Mesendoderm (in vitro differentiated cells): ENCODE results near the gene MYBPC2.

ENCODE experiments used
- DNase-seq: peaks from one replicate; pipeline ENCODE4 v3.0.0; 2013
- H2AK5ac ChIP-seq: 2 replicates; pipeline ENCODE4 v1.6.1; 2013; ENCODE audit warnings: low read length, inconsistent platforms
- H2BK120ac ChIP-seq: 2 replicates; pipeline ENCODE4 v1.6.1; 2013; ENCODE audit warnings: low read depth, mild to moderate bottlenecking, low read length, moderate library complexity, mixed read lengths
- H2BK15ac ChIP-seq: replicated peaks from 2 replicates; pipeline ENCODE4 v1.6.1; 2013; ENCODE audit warnings: low read depth, mild to moderate bottlenecking, moderate library complexity
- H2BK5ac ChIP-seq: 2 replicates; pipeline ENCODE4 v1.6.1; 2013; ENCODE audit warnings: low read length, inconsistent platforms
- H3K18ac ChIP-seq: 2 replicates; pipeline ENCODE4 v1.6.1; 2013; ENCODE audit warnings: mild to moderate bottlenecking, low read length, mixed read lengths
- H3K23ac ChIP-seq: one replicate; pipeline ENCODE4 v1.6.1; 2013; ENCODE audit warnings: low read length
- H3K27ac ChIP-seq: 2 replicates; pipeline ENCODE4 v1.5.1; 2013; ENCODE audit warnings: low read depth, mild to moderate bottlenecking, inconsistent platforms, low read length, moderate library complexity
- H3K27me3 ChIP-seq: 2 replicates; pipeline ENCODE4 v1.6.1; 2013; ENCODE audit warnings: low read length, control low read depth, mild to moderate bottlenecking, inconsistent platforms; ENCODE audit not compliant: insufficient read depth, poor library complexity
- H3K36me3 ChIP-seq: 2 replicates; pipeline ENCODE4 v1.6.1; 2013; ENCODE audit warnings: low read length, inconsistent platforms; ENCODE audit not compliant: control insufficient read depth, insufficient read depth
- H3K4ac ChIP-seq: one replicate; pipeline ENCODE4 v1.6.1; 2013; ENCODE audit warnings: low read depth, mild to moderate bottlenecking, low read length, moderate library complexity
- H3K4me1 ChIP-seq: 2 replicates; pipeline ENCODE4 v1.6.1; 2013; ENCODE audit warnings: low read depth, low read length, inconsistent platforms; ENCODE audit not compliant: control insufficient read depth
- H3K4me2 ChIP-seq: 2 replicates; pipeline ENCODE4 v1.6.1; 2013; ENCODE audit warnings: low read length
- H3K4me3 ChIP-seq: 2 replicates; pipeline ENCODE4 v1.5.1; 2013; ENCODE audit warnings: mild to moderate bottlenecking, low read length
- H3K56ac ChIP-seq: one replicate; pipeline ENCODE4 v1.6.1; 2013; ENCODE audit warnings: low read length
- H3K79me1 ChIP-seq: 2 replicates; pipeline ENCODE4 v1.6.1; 2013; ENCODE audit warnings: low read length, inconsistent platforms
- H3K79me2 ChIP-seq: 2 replicates; pipeline ENCODE4 v1.6.1; 2013; ENCODE audit warnings: mild to moderate bottlenecking, low read length; ENCODE audit not compliant: control insufficient read depth, insufficient read depth
- H3K9ac ChIP-seq: 2 replicates; pipeline ENCODE4 v1.6.1; 2013; ENCODE audit warnings: low read length, inconsistent platforms
- H4K5ac ChIP-seq: one replicate; pipeline ENCODE4 v1.6.1; 2013; ENCODE audit warnings: low read length
- H4K8ac ChIP-seq: one replicate; pipeline ENCODE4 v1.6.1; 2013; ENCODE audit warnings: low read depth, mild to moderate bottlenecking, control low read depth, low read length, moderate library complexity
- WGBS: extraction: QIAGEN DNeasy Blood & Tissue Kit; methylation state at CpG from one replicate; pipeline ENCODE4 v1.1.7; 2013; ENCODE audit warnings: low lambda C conversion rate, missing lambda C conversion rate; ENCODE audit not compliant: insufficient coverage; ENCODE audit errors: extremely low coverage; 5-methylcytosine and 5-hydroxymethylcytosine counted together

The MYBPC2 gene

GRCh38 chr19:50447750-50448149 lies 15.1 kb downstream of the MYBPC2 start:
- Histone ChIP-seq H3K27me3 (no peaks in the 10 kb centered on the region), H2BK120ac (no peak overlapping the region), H3K4ac (no peak overlapping the region), H3K79me2 (no peaks in the 10 kb centered on the region), H4K8ac (no peak overlapping the region), H3K18ac (no peak overlapping the region), H3K36me3 (no peaks in the 10 kb centered on the region), H3K23ac (no peak overlapping the region), H4K5ac (no peak overlapping the region), H3K27ac (no peak overlapping the region), H3K4me3 (no peak overlapping the region), H3K4me1 (no peaks in the 10 kb centered on the region), H3K9ac (no peak overlapping the region), H3K4me2 (no peak overlapping the region), H2BK5ac (no peak overlapping the region), H2AK5ac (no peak overlapping the region), H3K79me1 (no peaks in the 10 kb centered on the region), H2BK15ac (no peak overlapping the region), H3K56ac (no peak overlapping the region)
- no peak for DNase-seq
- WGBS = no CpG with 5 or more reads among the region's 10 CpGs

- H3K4ac ChIP-seq = no peak overlapping the region
- H3K56ac ChIP-seq = no peak overlapping the region
- H4K8ac ChIP-seq = no peak overlapping the region
- H4K5ac ChIP-seq = no peak overlapping the region
- no peak overlapping the region for H3K27ac ChIP-seq
- H3K4me1 ChIP-seq = no peaks in the 10 kb centered on the region
- no peaks in the 10 kb centered on the region for H3K27me3 ChIP-seq
- no peak overlapping the region for H3K9ac ChIP-seq
- no peak overlapping the region for H2BK5ac ChIP-seq
- no peak overlapping the region for H3K18ac ChIP-seq
- no peak overlapping the region for H3K4me3 ChIP-seq
- no peak for DNase-seq
- H2BK15ac ChIP-seq = no peak overlapping the region
- no peak overlapping the region for H3K4me2 ChIP-seq
- H3K79me1 ChIP-seq = no peaks in the 10 kb centered on the region
- H3K79me2 ChIP-seq = no peaks in the 10 kb centered on the region
- no peak overlapping the region for H2BK120ac ChIP-seq
- H3K36me3 ChIP-seq = no peaks in the 10 kb centered on the region
- no peak overlapping the region for H3K23ac ChIP-seq
- no peak overlapping the region for H2AK5ac ChIP-seq
- WGBS = no CpG with 5 or more reads among the region's 14 CpGs
Observed at GRCh38 chr19:50449236-50449899, 16.7 kb downstream of the MYBPC2 start.

- Histone ChIP-seq H3K23ac (no peak overlapping the region), H3K4ac (no peak overlapping the region), H3K79me2 (no peaks in the 10 kb centered on the region), H4K8ac (no peak overlapping the region), H3K4me1 (no peaks in the 10 kb centered on the region), H3K4me2 (no peak overlapping the region), H2BK120ac (no peak overlapping the region), H3K56ac (no peak overlapping the region), H3K4me3 (no peak overlapping the region), H3K27ac (no peak overlapping the region), H3K79me1 (no peaks in the 10 kb centered on the region), H3K9ac (no peak overlapping the region), H2BK5ac (no peak overlapping the region), H2AK5ac (no peak overlapping the region), H3K36me3 (no peaks in the 10 kb centered on the region), H2BK15ac (no peak overlapping the region), H3K18ac (no peak overlapping the region), H3K27me3 (no peaks in the 10 kb centered on the region), H4K5ac (no peak overlapping the region)
- WGBS = no CpG with 5 or more reads among the region's 30 CpGs
- DNase-seq = no peak
Observed at GRCh38 chr19:50450369-50451222, 17.9 kb downstream of the MYBPC2 start.

DNA sequence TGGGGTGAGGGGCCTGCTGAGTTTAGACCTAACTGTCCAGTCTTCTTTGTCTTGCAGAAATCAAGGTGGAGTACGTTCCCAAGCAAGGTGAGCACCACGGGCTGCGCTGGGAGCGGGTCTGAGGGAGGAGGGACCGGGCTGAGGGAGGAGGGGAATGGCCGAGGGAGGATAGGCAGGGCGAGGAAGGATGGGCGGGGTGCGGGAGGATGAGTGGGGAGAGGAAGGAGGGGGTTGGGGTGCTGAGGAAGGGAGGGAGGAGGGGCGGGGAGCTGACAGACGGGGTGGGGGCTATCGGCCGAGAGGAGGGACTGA lies 18.5 kb downstream of the MYBPC2 start:
- H3K56ac ChIP-seq = no peak overlapping the region
- H3K4me1 ChIP-seq = no peaks in the 10 kb centered on the region
- no peaks in the 10 kb centered on the region for H3K36me3 ChIP-seq
- H2BK15ac ChIP-seq = no peak overlapping the region
- no peak overlapping the region for H3K9ac ChIP-seq
- H3K79me1 ChIP-seq = no peaks in the 10 kb centered on the region
- H3K27me3 ChIP-seq = no peaks in the 10 kb centered on the region
- H2BK5ac ChIP-seq = no peak overlapping the region
- no peak overlapping the region for H3K23ac ChIP-seq
- no peak overlapping the region for H3K4me2 ChIP-seq
- H3K4ac ChIP-seq = no peak overlapping the region
- no peak overlapping the region for H3K18ac ChIP-seq
- H3K79me2 ChIP-seq = no peaks in the 10 kb centered on the region
- no peak overlapping the region for H2AK5ac ChIP-seq
- no CpG with 5 or more reads among the region's 13 CpGs for WGBS
- H2BK120ac ChIP-seq = no peak overlapping the region
- H3K4me3 ChIP-seq = no peak overlapping the region
- no peak overlapping the region for H4K5ac ChIP-seq
- DNase-seq = no peak
- no peak overlapping the region for H3K27ac ChIP-seq
- H4K8ac ChIP-seq = no peak overlapping the region

- no peak overlapping the region for H2BK120ac ChIP-seq
- H3K4ac ChIP-seq = no peak overlapping the region
- H3K4me3 ChIP-seq = no peak overlapping the region
- no peak overlapping the region for H4K8ac ChIP-seq
- H3K4me2 ChIP-seq = no peak overlapping the region
- no CpG with 5 or more reads among the region's 3 CpGs for WGBS
- no peak overlapping the region for H2BK15ac ChIP-seq
- H2BK5ac ChIP-seq = no peak overlapping the region
- H3K18ac ChIP-seq = no peak overlapping the region
- H3K27ac ChIP-seq = no peak overlapping the region
- no peak overlapping the region for H4K5ac ChIP-seq
- H3K23ac ChIP-seq = no peak overlapping the region
- no peaks in the 10 kb centered on the region for H3K79me1 ChIP-seq
- DNase-seq = no peak
- H2AK5ac ChIP-seq = no peak overlapping the region
- H3K27me3 ChIP-seq = no peaks in the 10 kb centered on the region
- no peak overlapping the region for H3K9ac ChIP-seq
- no peak overlapping the region for H3K56ac ChIP-seq
- H3K4me1 ChIP-seq = no peaks in the 10 kb centered on the region
- H3K79me2 ChIP-seq = no peaks in the 10 kb centered on the region
- no peaks in the 10 kb centered on the region for H3K36me3 ChIP-seq
Observed at GRCh38 chr19:50453243-50453642, 20.6 kb downstream of the MYBPC2 start.
